CD4-positive, alpha-beta T cell treated with Interferon alpha-2 for 1 hour (primary cell): ENCODE measurements around the gene PLN.

Experiments
- DNase-seq, 2 donors: peaks; one replicate each; pipeline ENCODE4 v3.0.0-alpha.2; 2020 to 2022

The PLN gene

DNA sequence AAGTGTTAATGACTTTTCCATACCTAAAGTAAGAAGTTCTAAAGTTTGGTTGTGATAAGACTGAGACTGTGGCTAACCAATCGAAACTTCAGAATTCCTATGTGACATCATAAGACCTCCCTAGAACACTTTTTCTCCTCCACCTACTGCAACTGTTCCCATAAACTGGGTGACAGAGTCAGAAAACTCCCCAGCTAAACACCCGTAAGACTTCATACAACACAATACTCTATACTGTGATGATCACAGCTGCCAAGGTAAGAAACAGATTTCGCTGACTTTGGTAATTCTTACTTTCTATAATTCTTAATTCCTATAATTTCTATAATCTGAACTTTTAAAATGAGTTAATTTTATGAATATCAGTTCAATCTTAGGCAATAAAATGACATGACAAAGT is at the start of gene PLN:
Gene PLN, plus strand, starts transcription at position 161 of the 400 bp plus-strand sequence. CDS start 10,626 bp downstream, outside the sequence.
- DNase-seq: no peak

DNA sequence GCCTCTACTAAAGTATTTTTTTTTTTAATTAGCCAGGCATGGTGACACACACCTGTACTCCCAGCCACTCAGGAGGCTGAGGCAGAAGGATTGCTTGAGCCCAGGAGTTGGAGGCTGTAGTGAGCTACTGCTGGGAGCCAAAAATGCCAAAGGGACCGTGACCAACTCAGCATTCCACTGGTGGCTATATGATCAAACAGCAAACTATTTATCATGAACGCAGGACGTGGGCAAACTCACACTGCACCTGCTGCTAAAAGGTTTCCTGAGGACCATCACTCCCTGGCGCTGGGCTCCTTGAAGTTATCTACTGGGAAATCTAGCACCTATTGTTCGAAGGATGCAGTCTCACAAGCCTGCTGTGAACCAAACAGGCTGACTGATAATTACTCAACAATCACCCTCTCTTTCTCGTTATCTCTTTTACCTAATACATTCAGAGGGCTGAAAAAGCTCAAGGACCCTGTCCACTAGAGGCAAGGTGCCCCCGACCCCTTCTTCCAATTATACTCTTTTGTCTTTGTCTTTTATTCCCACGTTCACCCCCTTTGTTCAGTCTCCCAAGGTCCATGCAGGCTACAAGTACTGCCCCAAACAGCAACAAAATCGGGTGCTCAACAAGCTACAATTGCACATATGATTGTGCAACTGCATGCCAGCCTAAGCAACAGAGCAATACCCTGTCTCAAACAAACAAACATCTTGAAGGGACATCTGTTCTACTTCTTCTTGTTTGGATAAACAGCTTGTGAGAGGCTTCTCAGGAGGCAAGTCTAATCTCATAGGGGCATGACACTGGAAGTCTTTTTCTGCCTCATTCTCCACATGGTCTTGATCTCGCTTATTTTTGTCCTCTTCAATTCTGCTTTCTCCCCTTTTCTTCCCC is 47.7 kb upstream of the PLN start:
- DNase-seq: no peak

DNA sequence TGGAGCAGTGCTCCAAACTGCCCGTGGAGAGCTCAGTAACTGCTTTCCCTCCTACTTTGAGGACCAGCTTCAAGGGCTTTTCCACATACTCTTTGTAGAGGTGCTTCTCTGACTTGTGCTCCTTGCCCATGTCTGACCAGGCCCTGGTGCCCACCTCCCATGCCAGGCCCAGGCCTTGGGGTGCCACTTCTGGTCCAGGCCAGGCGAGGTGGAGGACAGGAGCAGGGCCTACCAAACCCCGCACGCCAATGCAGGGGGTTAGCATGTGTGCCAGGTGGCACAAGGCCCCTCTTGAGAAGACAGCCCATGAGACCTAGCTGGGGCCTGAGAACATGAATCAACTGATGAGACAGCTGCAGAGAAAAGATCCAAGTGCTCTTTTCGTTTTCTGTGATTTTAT is 47.0 kb upstream of the PLN start:
- DNase-seq: no peak

DNA sequence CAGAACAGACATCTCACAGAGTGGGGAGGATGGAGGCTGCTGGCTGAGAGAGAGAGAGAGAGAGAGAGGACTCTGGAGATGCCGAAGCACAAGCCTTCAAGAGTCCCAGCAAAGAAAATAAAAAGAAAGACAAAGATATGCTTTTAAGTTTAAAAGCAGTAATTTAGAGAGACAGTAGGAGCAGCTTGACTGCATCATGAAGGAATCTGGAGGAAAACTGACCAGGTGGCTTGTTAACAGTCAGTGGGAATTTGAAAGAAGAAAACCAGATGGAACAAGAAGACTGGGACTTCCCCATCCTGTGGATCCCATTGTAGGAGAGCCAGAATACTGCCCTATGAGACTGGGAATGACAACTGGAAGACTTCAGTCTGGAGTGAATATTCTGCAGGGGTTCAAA is 46.3 kb upstream of the PLN start:
- no peak for DNase-seq

DNA sequence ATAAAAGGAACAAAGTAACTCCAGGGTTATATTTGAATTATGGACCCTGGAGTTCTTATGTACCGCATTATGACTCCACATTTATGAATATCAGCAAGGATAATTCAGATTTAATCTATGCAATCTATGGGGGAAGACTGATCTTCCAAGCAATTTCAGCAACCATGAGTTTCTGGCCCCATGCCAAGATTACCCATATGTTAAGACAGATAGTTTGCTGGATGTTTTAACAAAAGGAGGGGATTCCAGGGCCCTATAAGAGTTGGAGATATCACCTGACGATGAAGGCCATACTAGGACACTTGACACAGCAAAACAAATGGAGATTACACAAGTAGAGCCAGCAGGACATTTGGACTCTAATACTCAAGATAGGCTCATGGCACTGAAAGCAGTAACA is 45.9 kb upstream of the PLN start:
- no peak for DNase-seq

DNA sequence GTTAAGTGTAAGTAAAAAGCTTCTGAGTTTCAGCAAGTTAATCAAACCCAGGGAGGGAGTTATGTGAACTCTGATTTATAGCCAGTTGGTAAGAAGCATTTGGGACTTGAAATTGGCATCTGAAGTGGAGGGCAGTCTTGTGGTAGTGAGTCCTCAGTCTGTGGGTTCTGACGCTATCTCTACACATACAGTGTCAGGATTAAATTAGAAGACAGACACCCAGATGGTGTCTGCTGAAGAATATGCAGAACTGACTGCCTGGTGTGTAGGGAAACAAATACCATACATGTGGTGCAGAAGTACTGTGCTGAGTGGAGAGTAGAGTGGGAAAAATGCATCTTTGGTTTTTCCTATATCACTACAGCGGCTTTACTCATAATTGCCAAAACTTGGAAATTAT is 43.5 kb upstream of the PLN start:
- no peak for DNase-seq

DNA sequence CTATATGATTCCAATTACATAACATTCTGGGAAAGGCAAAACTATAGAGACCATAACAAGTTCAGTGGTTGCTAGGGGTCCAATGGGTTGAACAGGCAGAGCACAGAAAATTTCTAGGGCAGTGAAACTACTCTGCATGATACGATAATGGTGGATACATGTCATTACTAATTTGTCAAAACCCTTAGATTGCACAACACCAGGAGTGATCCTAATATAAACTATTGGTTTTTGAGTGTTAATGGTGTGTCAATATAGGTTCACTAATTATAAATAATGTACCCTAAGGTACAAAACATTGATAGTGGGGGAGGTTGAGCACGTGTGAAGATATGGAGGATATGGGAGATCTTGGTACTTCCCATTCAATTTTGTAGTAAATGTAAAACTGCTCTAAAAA is 42.4 kb upstream of the PLN start:
- DNase-seq: no peak

DNA sequence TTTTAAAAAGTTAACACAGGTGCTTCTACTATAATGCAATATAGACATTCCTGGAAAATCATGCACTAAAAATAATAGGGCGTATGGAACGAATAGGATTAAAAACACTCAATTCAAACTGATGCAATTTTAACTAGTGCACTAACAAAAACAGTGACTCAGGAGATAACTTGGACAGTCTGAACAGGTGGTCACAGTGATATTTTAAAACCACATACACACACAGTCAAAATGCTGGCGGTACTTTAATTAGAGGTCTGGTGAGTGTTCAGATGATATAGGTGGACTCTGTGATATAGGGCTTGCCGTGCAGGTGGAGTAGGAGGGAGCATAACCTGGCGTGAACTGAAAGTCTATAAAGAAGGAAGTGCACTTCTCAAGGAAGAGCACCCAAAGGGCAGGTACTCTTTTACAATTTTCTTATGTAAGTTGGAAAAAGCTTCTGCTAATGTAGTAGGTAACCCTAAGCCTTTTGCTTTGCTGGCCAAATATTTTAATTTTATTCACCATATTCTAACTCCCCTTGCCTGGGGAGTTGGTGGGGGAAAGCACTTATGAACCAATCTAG is 41.9 kb upstream of the PLN start:
- DNase-seq: no peak

DNA sequence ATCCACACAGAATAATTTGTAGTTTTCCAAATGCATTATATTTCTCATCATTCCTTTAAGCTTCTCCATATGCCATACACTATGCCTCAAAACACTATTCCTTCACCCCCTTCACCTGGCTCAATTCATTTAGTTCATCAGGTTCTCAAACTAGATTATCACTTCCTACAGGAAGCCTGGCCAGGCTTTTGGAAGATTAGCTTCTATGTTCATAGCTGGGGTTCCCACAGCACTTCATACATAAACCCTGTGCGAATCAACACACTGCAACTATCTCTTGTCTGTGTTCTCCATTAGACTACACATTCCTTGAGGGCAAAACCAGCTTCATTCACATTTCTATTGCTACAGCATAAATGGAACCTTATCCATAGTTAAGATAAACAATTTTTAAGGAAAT is 40.5 kb upstream of the PLN start:
- no peak for DNase-seq

DNA sequence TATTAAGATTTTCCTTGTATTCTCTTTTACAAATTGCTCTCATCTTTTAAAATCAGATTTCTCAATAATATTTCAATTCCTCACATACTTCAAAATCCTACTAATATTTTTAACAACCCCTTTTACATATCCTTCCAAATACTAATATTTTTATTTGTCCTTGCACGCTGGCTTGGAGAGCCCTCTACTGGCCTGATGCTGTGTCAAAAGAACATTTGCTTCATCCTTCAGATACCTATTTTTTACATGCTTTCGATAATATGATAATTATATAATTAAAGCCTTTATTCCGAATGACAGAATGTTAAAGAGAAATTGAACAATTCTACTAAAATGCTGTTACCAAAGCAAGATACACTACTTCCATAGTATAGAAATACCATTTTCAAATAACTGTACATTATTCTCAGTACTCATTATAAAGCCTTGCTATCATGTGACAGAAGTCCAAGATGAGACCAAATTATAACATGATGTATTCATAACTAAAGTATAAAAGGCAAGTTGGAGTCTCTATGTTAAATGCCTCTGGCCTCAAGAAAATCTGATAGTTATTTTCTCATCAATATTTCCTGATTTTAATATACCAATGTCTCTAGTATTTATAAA is 39.0 kb upstream of the PLN start:
- DNase-seq: peak in 1 of 2 donors; percentile 4

DNA sequence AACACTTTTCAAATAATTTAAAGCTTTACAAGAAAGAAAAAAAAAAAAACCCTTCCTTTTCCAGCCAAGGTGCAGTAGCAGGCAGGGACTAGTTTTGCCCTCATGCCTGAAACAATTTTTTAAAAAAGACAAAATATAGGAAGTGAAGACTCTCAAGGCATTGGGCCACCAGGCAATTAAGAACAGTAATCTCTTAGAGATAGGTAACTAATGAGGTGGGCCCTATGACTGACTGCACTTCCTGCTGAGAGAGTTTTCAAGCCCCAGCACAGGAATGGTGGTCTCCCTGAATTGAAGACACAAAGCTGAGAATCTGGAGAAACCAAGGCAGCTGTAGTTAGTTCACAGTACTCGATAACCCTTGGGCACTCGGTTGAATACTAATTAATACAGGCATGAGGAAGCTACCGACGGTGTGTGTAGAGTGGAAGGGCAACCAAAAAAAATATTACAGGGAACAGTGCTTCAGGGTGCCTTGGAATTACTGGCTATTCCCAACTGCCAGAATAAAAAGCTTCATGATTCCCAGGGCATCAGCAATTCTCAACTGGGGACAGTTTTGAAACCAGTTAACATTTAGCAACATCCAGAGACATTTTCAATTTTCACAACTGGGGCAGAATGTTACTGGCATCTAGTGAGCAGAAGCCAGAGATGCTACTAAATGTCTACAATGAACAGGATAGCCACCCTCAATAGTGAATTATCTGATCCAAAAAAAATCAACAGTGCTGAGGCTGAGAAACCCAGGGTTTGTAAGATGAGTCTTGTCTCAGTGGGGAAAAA is 36.0 kb upstream of the PLN start:
- no peak for DNase-seq

DNA sequence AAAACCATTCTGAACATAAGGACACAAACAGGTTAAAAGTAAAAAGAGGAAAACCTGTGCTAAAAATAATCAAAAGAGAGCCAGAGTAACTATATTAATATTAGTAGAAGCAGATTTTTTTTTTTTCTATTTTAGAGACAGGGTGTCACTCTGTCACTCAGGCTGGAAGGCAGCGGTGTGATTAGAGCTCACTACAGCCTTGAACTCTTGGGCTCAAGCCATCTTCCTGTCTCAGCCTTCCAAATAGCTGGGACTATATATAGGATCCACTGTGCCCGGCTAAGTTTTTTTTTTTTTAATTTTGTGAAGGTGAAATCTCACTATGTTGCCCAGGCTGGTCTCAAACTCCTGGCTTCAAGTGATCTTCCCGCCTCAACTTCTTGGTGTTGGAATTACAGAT is 33.4 kb upstream of the PLN start:
- no peak for DNase-seq

DNA sequence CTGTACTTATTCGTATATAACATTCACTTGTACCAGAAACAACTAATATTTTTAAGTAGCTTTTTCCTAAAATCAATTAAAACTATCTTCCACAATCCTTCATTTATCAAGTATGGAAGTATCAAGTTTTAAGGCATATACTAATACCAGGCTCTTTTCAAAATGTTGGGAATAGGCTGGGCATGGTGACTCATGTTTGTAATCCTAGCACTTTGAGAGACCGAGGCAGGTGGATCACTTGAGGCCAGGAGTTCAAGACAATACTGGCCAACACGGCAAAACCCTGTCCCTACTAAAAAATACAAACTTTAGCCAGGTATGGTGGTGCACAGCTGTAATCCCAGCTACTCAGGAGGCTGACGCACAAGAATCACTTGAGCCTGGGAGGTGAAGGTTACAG is 25.7 kb upstream of the PLN start:
- DNase-seq: no peak

DNA sequence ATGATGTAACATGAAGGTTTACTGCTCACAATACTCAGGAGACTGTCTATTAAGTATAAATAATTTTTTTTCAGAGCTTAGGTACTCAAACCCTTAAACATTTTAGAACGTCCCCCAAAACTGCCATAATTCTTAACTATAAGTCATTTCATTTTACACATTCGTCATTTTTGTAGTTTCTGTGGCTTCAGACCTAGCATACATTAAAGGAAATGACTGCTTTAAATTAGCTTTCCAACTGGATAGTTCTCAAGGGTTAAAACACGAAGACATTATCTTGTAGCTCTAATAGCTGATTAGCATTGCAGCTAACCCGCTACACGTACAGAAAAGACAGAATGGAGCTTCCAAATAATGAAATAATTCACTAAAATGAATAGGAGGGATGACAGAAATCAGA is 24.9 kb upstream of the PLN start:
- DNase-seq: no peak

DNA sequence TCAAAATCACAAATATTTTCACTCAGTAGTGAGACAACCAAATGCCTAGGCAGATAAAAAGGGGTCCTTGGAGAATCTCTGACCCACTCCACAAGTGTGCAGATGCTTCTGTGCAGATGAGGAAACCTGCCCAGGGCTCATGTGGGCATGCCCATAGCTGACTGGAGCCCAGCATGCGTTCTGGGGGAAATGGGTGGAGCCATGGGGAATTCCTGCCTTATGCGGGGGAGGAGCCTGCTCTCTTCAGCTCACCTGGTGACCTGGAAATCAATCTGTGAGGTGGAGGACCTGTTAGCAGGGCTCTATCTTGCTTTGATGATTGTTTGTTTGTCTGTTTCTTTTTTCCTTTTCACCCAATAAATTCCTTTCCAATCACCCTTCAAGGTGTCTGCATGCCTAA is 23.4 kb upstream of the PLN start:
- DNase-seq: no peak

DNA sequence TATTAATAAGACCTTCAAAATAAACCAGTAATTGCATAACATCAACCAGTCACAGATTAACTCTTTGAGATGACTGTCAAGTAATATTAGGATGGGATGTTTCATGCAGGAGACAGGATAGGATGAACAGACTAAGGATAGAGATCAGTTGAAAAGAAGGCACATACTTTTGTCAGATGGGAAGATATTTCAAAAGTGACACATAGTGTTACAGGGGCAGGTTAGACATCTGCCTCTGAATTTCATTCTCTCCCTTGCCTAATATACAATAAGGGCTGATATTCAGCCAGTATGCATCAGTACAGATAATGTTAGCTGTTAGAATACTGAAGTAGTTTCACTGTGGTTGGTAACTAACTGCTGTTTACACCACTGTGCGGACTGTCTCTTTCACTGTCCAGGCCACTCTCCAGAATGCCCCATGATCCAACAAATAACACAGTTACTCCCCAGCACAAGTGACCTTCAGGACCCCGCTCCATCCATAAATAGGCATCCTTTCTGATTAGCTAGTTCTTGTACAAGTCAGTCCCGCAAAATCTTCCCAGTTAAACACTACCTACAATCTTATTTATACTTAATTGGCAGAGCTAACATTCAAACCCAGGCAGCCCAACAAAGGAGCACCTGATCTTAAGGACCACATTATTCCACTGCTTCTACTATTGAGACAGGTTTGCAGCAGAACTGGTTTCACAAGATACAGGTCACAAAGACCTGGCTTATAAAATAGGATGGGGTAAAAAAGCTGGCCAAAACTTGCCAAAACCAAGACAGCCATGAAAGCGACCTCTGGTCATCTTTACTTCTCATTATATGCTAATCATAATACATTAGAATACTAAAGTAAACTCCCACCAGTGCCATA is 21.9 kb upstream of the PLN start:
- DNase-seq: no peak

DNA sequence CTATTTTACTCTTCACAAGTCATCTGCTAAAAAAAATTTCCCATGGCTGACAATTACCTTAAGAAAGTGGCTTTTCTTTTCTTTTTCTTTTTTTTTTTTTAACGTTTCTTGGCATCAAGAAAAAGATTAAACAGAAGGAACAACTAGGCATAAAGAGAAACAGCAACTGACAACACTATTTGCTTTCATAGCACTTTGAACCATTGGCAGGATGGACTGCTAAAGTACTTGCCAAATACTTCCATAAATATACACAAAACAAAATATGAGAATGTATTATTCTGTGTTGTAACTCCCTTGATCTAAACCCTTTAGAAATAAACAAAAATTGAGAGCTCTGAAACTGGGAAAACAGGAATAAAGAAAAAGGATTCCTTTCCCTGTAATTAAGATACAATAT is 20.0 kb upstream of the PLN start:
- DNase-seq: no peak

DNA sequence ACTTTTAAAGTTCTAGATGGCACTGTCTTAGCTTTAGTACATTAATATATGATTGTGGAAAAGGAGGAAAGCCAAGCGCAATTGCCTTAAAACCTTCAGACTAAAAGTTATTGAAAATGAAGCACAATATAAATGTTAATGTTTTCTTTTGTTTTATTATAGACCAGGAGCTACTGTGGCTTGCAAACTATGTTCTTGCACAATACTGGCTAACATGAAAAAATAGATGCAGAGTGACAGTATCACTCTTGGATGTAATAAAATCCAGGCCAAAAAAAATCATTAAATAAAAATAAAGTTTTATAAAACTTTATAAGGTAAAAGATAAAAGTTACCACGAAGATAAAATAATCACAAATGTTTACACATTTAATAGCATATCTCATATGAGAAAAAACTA is 18.3 kb upstream of the PLN start:
- DNase-seq: no peak

DNA sequence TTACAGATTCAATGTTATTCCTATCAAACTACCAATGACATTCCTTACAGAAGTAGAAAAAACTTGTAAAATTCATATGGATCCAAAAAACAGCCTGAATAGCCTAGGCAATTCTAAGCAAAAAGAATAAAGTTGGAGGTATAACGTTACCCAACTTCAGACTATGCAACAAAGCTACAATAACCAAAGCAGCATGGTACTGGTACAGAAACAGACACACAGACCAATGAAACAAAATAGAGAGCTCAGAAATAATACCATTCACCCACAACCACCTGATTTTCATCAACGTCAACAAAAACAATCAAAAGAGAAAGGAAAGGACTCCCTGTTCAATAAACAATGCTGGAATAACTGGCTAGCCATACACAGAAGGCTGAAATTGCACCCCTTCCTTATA is 17.2 kb upstream of the PLN start:
- no peak for DNase-seq

DNA sequence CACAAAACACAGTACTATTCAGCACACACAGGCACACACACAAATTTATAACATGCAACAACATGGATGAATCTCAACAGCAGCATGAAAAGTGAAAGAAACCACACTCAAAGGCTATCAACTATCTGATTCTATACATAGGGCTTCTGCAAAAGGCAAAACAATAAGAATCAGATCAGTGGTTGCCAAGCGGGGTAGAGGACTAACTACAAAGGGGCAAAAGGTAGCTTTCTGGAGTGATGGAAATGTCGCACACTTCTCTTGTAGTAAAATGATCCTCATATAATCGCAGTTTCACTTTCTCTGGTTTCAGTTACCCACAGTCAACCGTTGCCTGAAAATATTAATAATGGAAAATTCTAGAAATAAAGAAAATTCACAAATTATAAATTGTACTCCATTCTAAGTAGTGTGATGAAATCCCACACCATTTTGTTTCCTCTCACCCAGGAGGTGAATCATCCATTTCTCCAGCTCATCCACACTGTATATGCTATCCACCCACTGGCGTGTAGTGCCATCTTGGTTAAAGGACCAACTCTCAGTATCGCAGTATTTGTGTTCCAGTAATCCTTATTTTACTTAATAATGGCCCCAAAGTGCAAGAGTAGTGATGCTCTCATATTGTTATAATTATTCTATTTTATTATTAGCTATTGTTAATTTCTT is 12.8 kb upstream of the PLN start:
- no peak for DNase-seq

DNA sequence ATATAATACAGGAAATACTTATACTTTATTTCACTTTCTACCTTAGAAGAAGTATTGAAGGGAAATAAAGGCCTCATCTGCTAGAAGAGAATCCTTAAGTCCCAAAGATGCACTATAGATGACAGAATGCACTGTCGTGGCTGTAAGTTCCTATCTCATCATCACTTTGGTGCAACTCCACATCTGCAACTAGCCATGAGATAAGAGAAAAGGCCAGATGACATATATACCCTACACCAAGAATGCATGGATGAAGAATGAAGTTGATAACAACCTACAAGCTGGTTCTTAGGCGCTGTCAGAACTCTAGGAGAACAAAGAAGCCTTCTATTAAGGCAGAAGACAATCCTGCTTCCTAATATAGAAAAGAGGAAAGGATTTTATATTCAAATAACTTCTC is 11.6 kb upstream of the PLN start:
- DNase-seq: no peak

DNA sequence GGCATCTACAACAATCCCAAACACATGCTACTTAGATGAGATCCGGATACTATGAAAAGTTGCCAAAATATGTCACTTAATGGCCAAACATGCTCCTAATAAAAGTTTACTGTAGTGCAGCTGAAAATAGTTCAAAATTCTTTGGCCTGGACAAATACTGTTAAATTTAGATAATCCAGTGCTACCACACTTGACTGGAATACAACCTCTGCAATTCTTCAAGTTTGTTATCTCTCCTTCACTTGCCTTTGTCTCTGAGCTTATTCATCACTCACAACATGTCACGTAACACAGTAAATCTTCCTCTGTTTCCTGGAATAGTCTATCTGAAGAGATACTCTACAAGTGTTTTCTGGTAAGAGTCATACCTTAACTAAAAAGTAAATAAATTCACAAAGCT is 10.5 kb upstream of the PLN start:
- DNase-seq: no peak
